Stimulated activated CD8-positive, alpha-beta memory T cell treated with anti-CD3 and anti-CD28 coated beads, Interleukin-2, amount 100 ng/mL, for 1 hour (primary cell): ENCODE measurements around the gene NTMT1.

Experiments
- DNase-seq, 2 donors: peaks; one replicate each; pipeline ENCODE4 v3.0.0-alpha.2; 2020; ENCODE audit warnings: low read depth in 2 of 2

Gene NTMT1

GRCh38 chr9:129597355-129598088 lies 28.4 kb upstream of the NTMT1 start:
- DNase-seq, result no peak

GRCh38 chr9:129598089-129598596 lies 27.8 kb upstream of the NTMT1 start:
- no peak for DNase-seq

GRCh38 chr9:129601082-129601674 lies 24.8 kb upstream of the NTMT1 start:
- no peak for DNase-seq

DNA sequence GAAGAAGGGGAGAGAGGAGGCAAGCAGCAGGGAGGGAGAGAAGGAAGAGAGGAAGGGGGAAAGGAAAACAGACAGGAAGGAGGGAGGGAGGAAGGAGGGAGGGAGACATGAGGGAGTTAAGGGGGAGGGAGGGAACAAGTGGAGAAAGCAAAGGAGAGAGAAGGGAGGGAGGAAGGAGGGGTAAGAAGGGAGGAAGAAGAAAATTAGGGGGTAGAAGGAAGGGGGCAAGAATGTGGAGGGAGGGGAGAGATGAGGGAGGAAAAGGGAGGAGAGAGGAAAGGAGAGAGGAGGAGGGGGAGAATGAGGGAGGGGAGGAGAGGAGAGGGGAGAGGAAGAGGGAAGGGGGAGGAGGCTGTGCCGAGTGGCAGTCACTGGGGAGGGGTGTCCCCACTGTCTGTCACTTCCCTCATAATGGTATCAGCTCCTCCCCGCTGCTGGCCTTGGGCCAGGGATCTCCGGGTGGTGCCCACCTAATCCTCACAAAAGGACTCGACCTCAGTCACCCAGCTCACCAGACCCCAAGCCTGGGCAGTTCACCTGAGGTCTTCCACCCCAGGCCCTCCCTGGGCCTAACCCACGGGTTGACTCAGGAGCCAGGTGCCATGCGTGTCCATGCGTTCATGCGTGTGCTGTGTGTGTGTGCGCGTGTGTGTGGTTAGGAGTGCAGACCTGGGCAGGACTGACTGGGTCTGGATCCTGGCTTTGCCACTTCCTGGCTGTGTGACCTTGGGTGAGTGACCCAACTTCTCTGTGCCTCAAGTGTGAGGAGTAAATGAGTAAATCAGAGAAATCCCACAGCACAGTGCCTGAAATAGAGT lies 23.2 kb upstream of the NTMT1 start:
- DNase-seq, result no peak

DNA sequence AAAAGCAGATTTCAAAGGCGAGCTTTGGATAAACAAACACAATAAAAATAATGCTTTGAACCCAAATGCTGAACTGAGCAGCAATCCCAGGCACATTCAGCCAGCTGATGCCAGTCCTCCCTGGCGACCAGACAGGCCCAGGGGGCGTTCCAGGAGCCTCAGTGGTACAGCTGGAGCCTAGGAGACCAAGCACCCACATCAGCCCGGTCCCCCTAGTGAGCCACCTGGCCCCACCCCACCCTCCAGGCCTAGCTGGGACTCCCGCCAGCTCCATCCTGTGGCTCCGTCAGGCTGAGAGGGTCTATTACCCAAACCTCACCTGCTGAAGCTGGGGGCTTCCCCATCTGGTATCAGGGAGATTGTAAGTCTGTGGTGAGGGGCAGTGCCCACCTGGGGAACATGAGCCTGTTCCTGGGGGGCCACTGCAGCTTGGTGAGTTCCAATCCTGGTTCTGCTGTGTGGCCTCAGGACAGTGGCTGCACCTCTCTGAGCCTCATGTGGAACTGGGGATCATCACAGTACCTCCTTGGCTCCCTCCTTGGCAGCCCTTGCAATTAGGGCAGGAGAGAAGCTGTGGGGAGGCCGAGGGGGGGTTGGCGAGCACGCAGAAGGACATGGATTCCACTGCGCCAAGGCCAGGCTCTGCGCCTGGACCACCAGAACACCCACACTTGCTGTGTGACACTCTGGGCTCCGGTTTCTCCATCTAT lies 21.8 kb upstream of the NTMT1 start:
- no peak for DNase-seq

DNA sequence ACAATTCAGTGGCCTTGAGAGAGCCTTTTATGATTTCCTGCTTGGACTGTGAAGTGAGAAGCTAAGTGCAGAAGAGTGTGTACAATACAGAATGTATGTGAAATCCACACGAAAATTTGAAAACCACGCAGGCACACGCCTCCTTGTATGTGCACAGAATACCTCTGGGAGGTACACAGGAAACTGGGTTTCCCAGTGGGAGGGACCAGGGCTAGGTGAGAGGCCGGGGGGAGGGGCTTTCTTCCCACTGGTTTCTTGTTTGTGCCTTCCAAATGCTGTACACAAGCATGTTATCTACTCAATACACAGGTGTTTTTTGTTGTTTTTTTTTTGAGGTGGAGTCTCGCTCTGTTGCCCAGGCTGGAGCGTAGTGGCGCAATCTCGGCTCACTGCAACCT lies 21.2 kb upstream of the NTMT1 start:
- no peak for DNase-seq

- no peak for DNase-seq
Measured at GRCh38 chr9:129606161-129607026, 19.6 kb upstream of the NTMT1 start.

DNA sequence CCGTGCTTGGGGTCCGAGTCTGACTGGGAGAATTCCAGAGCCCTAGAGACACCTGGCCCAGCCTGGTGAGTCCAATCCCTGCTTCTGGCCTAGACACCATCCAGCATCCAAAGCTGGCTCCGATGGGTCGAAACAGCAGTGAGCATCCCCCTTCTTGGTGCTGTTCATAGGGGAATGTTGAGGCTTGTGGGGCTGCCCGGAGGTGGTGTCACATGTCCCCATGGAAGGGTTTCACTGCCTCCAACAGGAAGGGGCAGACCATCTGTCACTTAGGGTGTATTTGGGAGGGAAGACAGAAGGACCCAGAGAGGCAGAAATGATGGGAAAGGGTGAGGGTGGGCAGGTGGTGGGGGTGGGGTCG lies 19.0 kb upstream of the NTMT1 start:
- no peak for DNase-seq

- no peak for DNase-seq
Measured at GRCh38 chr9:129608561-129609481, 17.1 kb upstream of the NTMT1 start.

DNA sequence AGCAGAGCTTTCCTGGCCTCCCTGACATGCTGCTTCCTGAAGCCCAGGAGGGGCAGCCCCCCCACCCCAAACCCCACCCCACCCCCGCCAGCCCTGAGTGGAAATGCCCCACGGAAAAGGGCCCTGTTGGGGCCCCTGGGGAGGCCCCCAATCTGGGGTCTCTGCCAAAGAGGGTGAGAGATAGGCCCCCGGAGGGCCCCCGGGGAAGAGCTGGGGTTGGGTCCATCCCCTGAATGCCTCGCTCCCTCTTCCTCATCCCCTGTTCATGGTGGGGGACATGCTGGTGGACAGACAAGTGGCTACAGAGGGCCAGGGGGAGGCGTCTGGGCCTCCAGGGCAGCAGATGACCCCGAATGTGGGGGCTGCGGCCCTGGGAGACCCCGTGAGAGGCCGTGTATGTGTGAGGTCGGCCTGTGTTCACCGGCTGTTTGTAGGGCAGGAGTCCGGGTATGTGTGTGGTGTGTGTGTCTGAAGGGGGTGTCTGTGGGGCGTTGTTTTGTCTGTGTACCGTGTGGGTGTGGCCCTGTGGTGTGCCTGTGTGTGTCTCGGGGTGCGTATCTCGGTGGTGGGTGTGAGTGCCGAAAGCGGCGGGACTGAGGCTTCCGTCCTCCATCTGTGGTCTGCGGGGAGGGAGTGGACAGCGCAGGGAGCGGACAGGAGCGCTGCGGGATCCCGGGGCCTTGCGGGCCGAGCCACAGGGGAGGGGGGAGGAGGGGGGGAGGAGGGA lies 16.3 kb upstream of the NTMT1 start:
- peak in 1 of 2 donors; percentile 40 for DNase-seq

- no peak for DNase-seq
Measured at GRCh38 chr9:129610213-129610472, 15.8 kb upstream of the NTMT1 start.

DNA sequence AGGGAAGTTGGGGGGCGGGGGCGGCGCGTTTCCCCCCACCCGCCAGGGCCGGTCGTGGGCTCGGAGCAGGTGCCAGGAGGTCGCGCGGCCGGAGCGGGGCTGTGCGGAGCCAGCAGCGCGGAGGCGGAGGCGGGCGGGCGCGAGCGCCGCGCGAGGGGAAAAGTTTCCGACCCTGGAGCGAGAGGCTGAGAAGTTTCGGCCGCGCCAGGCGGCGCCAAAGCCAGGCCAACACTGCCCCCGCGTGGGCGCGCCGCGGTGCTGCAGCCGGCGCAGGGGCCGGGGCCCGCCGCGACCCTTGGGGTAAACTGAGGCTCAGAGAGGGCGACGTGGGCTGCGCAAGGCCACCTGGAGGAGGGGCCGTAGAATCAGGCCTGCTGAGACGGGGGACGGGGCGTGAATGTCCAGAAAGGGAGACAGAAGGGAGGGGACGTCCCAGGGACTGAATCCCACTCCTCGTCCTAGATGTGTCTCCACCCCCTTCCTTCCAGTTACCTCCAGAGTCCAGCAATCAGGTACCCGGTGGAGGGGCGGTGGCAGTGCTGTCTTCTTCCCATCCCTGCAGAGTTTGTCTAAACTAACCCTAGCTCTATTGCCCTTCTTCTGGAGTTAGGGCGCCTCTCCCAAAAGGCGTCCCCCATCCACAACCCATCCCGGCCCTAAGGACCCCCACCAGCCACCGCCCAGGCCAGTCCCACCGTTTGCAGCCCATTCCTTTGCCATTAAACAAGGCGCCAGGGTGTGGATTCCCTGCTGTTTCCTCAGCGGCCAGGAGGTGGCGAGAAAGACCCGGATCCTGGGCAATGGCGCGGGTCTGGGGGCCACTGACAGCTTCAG lies 15.3 kb upstream of the NTMT1 start:
- DNase-seq, result peak; percentile 55 to 61

DNA sequence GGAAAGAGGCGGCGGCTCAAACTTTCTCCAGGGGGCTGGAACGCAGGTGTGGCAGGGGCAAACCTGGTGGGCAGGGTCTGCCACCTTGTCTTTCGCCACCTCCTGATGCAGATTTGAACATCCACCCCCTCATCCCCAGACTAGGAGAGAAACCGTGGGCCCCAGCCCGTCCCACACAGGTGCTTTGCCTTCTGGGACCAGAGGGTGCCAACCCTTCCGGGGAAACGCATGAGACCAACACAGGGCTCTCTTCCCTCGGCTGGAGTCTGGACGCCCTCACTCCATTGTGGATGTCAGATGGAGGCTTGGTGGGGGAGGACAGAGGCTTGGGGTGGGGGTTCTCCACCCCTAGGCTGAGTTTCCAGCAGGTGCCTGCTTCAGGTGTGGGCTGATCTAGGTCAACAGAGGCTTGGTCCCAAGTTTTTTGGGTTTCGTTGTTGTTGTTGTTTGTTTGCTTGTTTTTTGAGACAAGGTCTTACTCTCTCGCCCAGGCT lies 14.6 kb upstream of the NTMT1 start:
- DNase-seq, result no peak

DNA sequence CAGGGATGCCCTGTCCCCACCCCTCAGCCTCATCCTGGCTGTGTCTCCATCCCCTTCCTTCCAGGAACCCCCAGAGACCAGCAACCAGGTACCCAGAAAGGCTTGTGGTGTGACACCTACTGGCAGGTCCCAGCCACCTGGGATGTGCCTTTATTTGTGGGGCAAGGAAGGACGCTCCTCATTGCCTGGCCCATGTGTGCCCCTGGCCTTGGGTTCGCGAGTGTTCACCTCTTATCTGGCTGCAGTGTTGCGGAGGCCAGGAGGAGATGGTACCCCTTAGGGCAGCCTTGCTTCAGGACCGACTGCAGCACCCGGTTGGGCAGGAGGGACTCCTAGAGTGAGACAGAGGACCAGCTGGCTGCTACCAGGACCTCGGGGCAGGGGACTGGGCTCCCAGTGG lies 13.8 kb upstream of the NTMT1 start:
- no peak for DNase-seq

DNA sequence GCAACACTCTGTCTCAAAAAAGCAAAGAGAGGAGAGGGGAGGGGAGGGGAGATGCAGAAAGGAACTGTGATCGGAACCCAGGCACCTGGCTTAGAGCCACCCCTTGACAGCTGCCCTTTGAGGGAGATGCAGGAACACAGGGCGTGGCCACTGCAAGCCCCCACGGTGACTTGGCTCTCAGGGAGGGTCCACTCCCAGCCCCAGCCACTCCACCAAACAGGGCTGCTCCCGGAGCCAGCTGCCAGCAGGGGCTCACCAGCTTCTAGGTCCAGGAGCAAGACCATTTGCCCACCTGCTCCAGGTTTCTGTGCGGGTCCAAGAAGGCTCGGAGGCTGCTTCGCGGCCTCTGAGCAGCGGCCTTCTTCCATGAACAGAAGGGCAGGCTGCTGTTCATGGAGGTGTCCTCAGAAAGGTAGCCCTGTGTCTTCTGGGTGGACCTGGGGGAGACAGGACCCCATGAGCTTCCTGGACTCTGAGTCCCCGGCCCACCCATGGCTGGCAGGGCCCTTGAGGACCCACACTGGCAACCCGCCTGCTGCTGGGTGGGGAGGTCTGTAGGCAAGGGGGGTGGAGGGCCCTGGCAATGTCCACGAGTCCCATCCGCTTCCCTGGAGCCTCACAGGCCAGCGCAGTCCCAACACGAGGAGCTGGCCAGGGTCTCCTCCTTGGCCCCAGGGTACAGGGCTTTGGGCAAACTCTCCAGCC lies 13.0 kb upstream of the NTMT1 start:
- DNase-seq, result no peak

DNA sequence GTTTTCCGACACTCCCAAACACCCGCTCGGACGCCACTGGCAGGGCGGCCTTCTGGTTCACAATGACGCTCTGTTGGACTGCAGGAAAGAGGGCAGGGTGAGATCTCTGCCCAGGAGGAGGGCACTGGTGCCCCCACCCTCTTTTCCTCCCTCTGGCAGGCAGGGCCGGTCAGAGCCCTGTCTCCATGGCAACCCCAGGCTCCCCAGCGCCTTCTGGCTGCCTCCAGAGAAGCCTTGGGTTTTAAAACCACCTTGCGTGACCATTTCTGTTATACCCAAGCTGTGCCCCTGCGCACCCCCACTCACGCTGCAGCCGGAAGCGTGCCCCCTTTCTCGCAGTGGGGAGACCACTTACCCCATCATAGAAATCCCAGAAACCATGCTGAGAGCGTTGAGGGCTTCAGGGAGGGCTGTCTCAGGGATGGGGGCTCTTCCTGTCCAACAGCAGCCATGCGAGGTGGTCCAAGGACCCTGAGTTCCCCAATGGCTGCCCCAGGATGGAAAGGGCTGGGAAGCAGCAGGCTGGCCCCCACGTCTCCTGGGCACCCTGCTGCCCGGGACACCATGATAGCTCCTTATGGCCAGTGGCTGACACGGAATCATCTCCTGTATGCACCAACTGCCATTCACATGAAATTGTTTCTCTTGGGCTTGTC lies 12.3 kb upstream of the NTMT1 start:
- no peak for DNase-seq

DNA sequence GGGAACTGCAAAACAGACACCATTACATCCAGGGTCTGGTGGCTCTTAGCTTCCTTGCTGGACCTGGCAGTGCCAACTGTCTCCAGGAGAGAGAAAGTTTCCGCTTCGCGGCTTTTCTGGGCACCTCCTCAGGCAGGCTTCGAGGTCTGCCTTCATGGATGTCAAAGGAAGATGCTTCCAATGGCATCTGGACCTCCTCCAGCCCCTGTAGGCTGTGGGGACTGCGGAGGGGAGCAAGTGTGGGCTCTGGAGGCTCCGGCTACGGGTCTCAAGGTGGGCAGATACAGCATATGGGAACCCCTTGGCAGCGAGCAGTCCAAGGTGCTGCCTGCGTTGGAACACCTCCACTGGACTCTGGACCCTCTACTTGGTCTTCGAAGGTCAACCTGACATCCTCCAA lies 11.0 kb upstream of the NTMT1 start:
- DNase-seq, result no peak
